GM12873 (cell line): Measurements from ENCODE around the gene DERL2.

Experiments used
- TF ChIP-seq, protein P1 (sequence below): IDR thresholded peaks from 2 replicates; pipeline ENCODE4 v1.5.1; 2012; ENCODE audit warnings: low read depth, mild to moderate bottlenecking, moderate library complexity, low read length, control low read depth; ENCODE audit not compliant: insufficient read depth; ENCODE audit errors: missing control alignments

DERL2 gene

DNA sequence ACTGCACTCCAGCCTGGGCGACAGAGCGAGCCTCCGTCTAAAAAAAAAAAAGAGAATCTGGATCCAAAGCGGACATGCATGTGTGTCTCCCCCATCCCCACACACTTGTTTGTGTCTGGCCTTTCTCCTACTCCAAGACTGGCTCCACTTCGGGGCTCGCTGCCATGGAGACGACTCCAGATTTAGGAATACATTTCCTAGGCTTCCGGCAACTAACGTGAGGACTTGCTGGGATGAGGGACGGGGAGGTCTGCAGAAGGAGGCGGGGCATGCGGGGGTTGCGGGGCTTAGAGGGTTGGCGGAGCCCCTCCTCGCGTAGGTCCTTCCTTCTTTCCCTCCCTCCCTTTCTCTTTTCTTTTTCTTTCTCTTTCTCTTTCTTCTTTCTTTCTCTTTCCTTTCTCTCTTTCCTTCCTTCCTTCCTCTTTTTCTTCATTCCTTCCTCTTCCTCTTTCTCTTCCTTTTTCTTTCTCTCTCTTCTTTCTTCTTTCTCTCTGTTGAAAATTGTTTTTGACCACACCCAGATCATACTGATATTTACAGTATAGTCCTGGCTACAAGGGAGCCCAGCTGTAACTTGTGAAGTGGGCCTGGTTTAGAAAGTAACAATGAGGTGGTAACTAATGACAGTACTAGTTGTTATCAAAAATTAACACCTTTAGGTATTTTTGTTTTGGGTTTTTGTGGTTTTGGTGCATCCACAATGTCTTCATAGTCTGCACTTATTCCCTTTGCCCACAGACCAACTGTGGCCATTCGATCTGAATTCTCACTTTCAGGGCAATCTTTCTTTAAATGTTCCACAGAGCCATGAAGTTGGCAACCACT lies 25.6 kb upstream of the DERL2 start:
- TF ChIP-seq, protein P1, sequence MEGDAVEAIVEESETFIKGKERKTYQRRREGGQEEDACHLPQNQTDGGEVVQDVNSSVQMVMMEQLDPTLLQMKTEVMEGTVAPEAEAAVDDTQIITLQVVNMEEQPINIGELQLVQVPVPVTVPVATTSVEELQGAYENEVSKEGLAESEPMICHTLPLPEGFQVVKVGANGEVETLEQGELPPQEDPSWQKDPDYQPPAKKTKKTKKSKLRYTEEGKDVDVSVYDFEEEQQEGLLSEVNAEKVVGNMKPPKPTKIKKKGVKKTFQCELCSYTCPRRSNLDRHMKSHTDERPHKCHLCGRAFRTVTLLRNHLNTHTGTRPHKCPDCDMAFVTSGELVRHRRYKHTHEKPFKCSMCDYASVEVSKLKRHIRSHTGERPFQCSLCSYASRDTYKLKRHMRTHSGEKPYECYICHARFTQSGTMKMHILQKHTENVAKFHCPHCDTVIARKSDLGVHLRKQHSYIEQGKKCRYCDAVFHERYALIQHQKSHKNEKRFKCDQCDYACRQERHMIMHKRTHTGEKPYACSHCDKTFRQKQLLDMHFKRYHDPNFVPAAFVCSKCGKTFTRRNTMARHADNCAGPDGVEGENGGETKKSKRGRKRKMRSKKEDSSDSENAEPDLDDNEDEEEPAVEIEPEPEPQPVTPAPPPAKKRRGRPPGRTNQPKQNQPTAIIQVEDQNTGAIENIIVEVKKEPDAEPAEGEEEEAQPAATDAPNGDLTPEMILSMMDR, result no peak

DNA sequence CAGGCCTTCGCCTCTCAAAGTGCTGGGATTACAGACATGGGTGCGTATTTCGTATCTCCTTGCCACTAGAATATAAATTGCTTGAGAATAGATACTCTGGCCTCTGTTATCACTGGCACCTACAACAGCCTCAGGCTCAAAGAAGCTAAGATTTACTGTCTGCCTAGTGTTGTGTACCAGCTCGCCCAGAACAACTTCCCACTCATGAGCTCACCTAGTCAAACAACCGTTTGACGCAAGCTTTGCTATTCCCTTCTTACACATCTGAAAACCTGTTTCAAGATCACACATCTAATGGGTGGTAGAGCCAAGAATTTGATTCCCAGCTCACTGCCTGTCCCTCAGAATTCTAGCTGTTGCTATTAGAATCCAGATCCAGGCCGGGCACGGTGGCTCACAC lies 24.8 kb upstream of the DERL2 start:
- TF ChIP-seq, protein P1, result no peak

DNA sequence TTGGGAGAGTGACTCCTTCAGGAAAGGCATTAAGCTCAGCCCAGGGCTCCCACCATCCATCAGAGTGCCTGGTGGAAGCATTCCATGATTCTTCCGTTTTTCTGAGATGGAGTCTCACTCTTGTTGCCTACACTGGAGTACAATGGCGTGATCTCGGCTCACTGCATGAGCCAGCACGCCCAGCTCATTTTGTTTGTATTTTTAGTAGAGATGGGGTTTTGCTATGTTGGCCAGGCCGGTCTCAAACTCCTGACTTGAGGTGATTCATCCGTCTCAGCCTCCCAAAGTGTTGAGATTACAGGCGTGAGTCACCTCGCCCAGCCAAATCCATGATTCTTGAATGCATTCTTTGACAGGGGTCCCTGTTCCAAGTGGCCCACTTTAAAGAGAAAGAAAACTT lies 23.5 kb upstream of the DERL2 start:
- TF ChIP-seq, protein P1, result no peak

DNA sequence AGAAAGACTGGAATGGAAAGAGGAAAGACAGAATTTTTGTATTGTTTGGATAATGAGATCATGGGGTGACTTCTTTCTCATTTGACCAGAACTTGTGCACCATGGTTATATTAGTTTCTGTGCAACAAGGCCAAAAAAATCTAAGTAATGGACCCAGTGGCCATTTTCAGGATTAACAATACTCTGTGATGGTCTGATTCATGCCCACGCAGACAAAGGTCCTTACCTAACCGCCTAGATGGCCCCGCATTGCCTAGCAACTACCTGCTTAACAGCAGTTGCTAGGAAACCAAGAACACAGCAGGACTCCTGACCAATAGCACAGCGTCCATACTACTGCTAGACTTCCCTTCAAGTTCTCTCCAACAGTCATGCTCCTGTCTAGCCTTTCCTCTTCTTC lies 22.8 kb upstream of the DERL2 start:
- TF ChIP-seq, protein P1, result no peak

DNA sequence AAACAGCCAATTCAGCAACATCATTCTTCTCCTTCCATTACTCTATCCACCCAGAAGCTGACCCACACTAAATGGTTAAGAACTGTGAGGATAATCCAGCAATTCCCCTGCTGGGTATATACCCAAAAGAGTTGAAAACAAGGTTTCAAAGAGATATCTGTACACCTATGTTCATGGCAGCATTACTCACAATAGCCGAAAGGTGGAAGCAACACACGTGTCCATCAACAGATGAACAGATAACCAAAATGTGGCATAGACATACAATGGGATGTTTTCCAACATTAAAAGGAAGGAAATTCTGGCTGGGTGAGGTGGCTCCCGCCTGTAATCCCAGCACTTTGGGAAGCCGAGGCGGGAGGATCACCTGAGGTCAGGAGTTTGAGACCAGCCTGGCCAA lies 20.3 kb upstream of the DERL2 start:
- TF ChIP-seq, protein P1, result no peak

DNA sequence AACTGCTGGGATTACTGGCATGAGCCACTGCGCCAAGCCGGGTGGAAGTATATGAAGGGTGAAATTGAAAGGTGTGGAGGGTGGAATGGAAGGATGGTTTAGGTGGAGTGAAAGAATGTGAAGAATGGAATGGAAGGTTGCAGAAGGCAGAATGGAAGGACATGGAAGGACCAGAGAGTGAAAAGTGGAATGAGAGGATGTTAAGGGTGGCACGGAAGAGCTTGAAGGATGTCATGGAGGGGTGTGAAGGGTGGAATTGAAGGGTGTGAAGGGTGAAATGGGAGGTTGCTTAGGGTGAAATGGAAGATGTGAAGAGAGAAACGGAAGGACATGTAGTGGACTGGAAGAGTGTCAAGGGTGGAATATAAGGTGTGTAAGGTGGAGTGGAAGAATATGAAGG lies 16.6 kb upstream of the DERL2 start:
- TF ChIP-seq, protein P1, result no peak

DNA sequence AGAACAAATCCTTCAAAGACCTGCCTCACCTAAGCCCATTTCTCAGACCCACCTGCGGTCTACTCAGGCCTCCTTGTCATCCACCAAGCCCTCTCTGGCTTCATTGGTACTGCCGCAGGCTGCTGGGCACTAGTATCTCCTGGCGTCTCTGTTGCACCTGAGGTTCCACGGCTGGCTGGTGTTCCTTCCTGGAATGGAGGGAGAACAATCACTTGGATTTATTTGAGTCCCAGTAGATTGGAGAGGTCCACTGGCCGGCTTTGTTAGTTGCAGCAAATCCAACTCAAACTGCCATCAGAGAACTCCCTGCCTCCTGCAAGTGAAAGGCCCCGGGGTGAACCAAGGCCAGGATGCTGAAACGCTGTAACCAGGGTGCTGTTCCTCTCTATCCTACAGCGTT lies 15.7 kb upstream of the DERL2 start:
- TF ChIP-seq, protein P1, result no peak
